GM12865 (cell line): ENCODE results near the gene MED8.

ENCODE experiments used
- DNase-seq: peaks from one replicate; pipeline ENCODE4 v3.0.0; 2010; ENCODE audit warnings: low read depth
- H3K4me3 ChIP-seq: 2 replicates; pipeline ENCODE4 v1.5.1; 2011; ENCODE audit warnings: mild to moderate bottlenecking, low read depth, low read length, control low read depth
- CTCF ChIP-seq: IDR thresholded peaks from 2 replicates; pipeline ENCODE4 v1.5.1; 2011; ENCODE audit warnings: low read length, control low read depth, low read depth, inconsistent platforms; ENCODE audit not compliant: insufficient read depth; ENCODE audit errors: missing control alignments

MED8 gene

DNA sequence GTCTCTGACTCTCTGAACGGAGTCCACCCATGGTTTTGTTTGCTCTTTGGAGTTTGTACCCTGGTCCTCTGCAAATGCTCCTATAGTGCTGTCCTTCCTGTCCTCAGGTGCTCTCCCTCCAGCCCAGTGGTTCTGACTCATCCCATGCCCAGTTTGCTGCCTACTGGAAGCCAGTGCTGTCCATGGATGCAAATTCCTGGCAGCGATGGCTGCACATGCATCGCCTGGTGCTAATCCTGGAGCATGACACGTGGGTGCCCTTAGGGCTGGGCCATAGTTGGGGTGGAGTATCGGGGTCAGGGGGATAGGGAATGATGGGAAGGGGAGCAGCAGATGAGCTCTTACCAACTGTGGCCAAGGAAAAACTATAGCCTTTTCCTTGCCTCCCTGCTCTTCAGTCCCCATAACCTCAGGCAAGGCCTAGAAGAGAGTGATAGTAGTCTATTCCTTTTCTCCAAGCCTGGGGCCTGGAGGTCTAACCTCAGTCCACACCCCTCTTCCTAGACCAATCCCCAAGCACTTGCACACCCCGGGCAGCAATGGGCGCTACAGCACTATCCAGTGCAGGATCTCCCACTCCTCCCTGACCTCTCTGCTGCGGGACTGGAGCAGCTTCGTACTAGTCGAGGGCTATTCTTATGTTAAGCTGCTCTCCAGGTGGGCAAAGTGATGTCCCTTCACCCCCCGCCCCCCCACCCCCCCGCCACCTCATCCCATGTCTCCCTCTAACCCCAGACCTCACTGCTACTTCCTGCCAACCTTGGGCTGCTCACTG, 32.6 kb upstream of the MED8 start:
- H3K4me3 ChIP-seq, result no peak overlapping the region
- no peak for DNase-seq
- no peak for TF ChIP-seq CTCF

GRCh38 chr1:43421396-43421795, 31.8 kb upstream of the MED8 start:
- no peak overlapping the region for H3K4me3 ChIP-seq
- no peak for TF ChIP-seq CTCF
- no peak for DNase-seq

- TF ChIP-seq CTCF, result no peak
- no peak for DNase-seq
- no peak overlapping the region for H3K4me3 ChIP-seq
These were observed 31.3 kb upstream of the MED8 start for GRCh38 chr1:43420874-43421273.

- DNase-seq, result no peak
- no peak for TF ChIP-seq CTCF
- no peak overlapping the region for H3K4me3 ChIP-seq
These were observed 30.2 kb upstream of the MED8 start for GRCh38 chr1:43419627-43420425.

- DNase-seq, result peak; percentile 57
- no peak overlapping the region for H3K4me3 ChIP-seq
- TF ChIP-seq CTCF, result no peak
These were observed 29.3 kb upstream of the MED8 start for GRCh38 chr1:43418858-43419257.

GRCh38 chr1:43415901-43416300, 26.3 kb upstream of the MED8 start:
- TF ChIP-seq CTCF, result no peak
- no peak overlapping the region for H3K4me3 ChIP-seq
- no peak for DNase-seq
